GM12878 (cell line): ENCODE results near the gene ABCF3. TPM values are rescaled to one million over a fixed set of nuclear protein-coding genes. Genes with fewer than 3 reads are reported as not detected.
A peak's percentile ranks its signal among the peaks of the same experiment; 100 is the strongest.
"Not testable (repeated sequence)": the region's sequence is repeated elsewhere in the genome, so short reads cannot be mapped to it uniquely, and the experiment has no call there.

Experiments used
- ATAC-seq: fragments of 200-7000 bp; cut with Tn5 transposase; 3 replicates; pipeline ENCODE4 v1.9.1; 2020; ENCODE audit warnings: mild to moderate bottlenecking, moderate library complexity
- BruUV-seq: library from RNA; stranded (reverse); fragments of 400-500 nt; replicated peaks from 2 replicates; lab custom pipeline; 2021; lab: Mats Ljungman, UMichigan
- CTCF ChIA-PET: fragments of 300-600 bp; sonication (Branson Sonifier 250); formaldehyde crosslinking; extraction: SDS; loops from one replicate; lab custom pipeline; 2021; ENCODE audit warnings: inconsistent platforms; lab: Yijun Ruan, JAX
- POLR2A ChIA-PET: fragments of 350-600 bp; formaldehyde crosslinking; extraction: SDS; loops from one replicate; lab custom pipeline; 2021; ENCODE audit warnings: inconsistent platforms; lab: Charles Lee
- RAD21 ChIA-PET: fragments of 300-600 bp; sonication (Branson Sonifier 250); formaldehyde crosslinking; loops from one replicate; lab custom pipeline; 2023; ENCODE audit warnings: antibody characterized with exemption; ENCODE audit not compliant: unreplicated experiment; lab: Charles Lee
- SMC1A ChIA-PET: fragments of 300-600 bp; sonication (Branson Sonifier 250); formaldehyde crosslinking; loops from one replicate; lab custom pipeline; 2023; ENCODE audit not compliant: unreplicated experiment, uncharacterized antibody; lab: Charles Lee
- DNase-seq: peaks from one replicate; pipeline ENCODE4 v3.0.0-alpha.2; 2011; ENCODE audit warnings: low read depth, low spot score
- FAIRE-seq: peaks from 3 replicates; lab custom pipeline; 2011; peaks lifted over from hg19 to GRCh38; lab: Jason Lieb, UNC
- H2AFZ ChIP-seq: 2 replicates; pipeline ENCODE4 v1.6.0; 2011; ENCODE audit warnings: low read depth, low read length, control low read depth; ENCODE audit not compliant: control insufficient read depth
- H3K27ac ChIP-seq: 2 replicates; pipeline ENCODE4 v1.5.1; 2011; ENCODE audit warnings: control low read depth; ENCODE audit not compliant: control insufficient read depth, insufficient read depth
- H3K27me3 ChIP-seq, 2 experiments: replicated peaks in 1 of 2; 2 replicates each; pipeline versions ENCODE4 v1.6.0 to v1.6.1; 2011; ENCODE audit warnings: low read length in 1 of 2; ENCODE audit not compliant: control insufficient read depth in 2 of 2, insufficient read depth in 2 of 2
- H3K36me3 ChIP-seq, 2 experiments: 2 replicates each; pipeline ENCODE4 v1.5.1; 2011; ENCODE audit warnings: low read length in 1 of 2; ENCODE audit not compliant: control insufficient read depth in 2 of 2, insufficient read depth in 2 of 2
- H3K4me1 ChIP-seq: 2 replicates; pipeline ENCODE4 v1.6.1; 2011; ENCODE audit warnings: mild to moderate bottlenecking, low read length, moderate library complexity, mixed read lengths; ENCODE audit not compliant: control insufficient read depth, insufficient read depth
- H3K4me2 ChIP-seq: 2 replicates; pipeline ENCODE4 v1.6.0; 2011; ENCODE audit warnings: control low read depth; ENCODE audit not compliant: control insufficient read depth, insufficient read depth
- H3K4me3 ChIP-seq: fragments of 200-600 bp; sonication (generic); 2 replicates; pipeline ENCODE4 v1.5.1; 2016
- H3K79me2 ChIP-seq: 2 replicates; pipeline ENCODE4 v1.6.0; 2011; ENCODE audit warnings: low read length; ENCODE audit not compliant: control insufficient read depth, insufficient read depth
- H3K9ac ChIP-seq: 2 replicates; pipeline ENCODE4 v1.8.0; 2011; ENCODE audit warnings: low read length, control low read depth, mixed read lengths; ENCODE audit not compliant: control insufficient read depth, insufficient read depth
- H3K9me3 ChIP-seq: replicated peaks from 3 replicates; pipeline ENCODE4 v1.5.1; 2011; ENCODE audit warnings: mild to moderate bottlenecking, low read length; ENCODE audit not compliant: control insufficient read depth, insufficient read depth
- H4K20me1 ChIP-seq: 2 replicates; pipeline ENCODE4 v1.6.0; 2011; ENCODE audit not compliant: control insufficient read depth, insufficient read depth
- BHLHE40 ChIP-seq, 2 experiments: fragments of 450-650 bp in 1 of 2; IDR thresholded peaks; 2 replicates each; pipeline ENCODE4 v1.6.1; 2011 to 2017; ENCODE audit warnings: low read depth in 2 of 2, borderline replicate concordance in 1 of 2, improper control_type of control experiment in 1 of 2, low read length in 1 of 2, mild to moderate bottlenecking in 1 of 2
- BRCA1 ChIP-seq: IDR thresholded peaks from 2 replicates; pipeline ENCODE4 v1.6.1; 2011; ENCODE audit warnings: low read depth, low read length, improper control_type of control experiment
- EED ChIP-seq: sonication (generic); IDR thresholded peaks from 2 replicates; pipeline ENCODE4 v1.6.1; 2016; ENCODE audit warnings: antibody characterized with exemption, low read depth
- GATAD2B ChIP-seq: fragments of 450-650 bp; conservative IDR thresholded peaks from 2 replicates; pipeline ENCODE4 v1.6.1; 2017; ENCODE audit warnings: low read depth, mild to moderate bottlenecking, moderate library complexity
- IKZF1 ChIP-seq: fragments of 450-650 bp; conservative IDR thresholded peaks from 2 replicates; pipeline ENCODE4 v1.6.1; 2017; ENCODE audit warnings: antibody characterized with exemption, mild to moderate bottlenecking
- IKZF2 ChIP-seq, 2 experiments: fragments of 450-650 bp; IDR thresholded peaks; 2 replicates each; pipeline ENCODE4 v1.6.1; 2017; ENCODE audit warnings: mild to moderate bottlenecking in 2 of 2, moderate library complexity in 2 of 2
- JUNB ChIP-seq: IDR thresholded peaks from 2 replicates; pipeline ENCODE4 v1.6.1; 2016; ENCODE audit warnings: antibody characterized with exemption, mild to moderate bottlenecking
- RFX5 ChIP-seq: IDR thresholded peaks from 2 replicates; pipeline ENCODE4 v1.6.1; 2011; ENCODE audit warnings: low read depth, low read length, improper control_type of control experiment
- RUNX3 ChIP-seq: IDR thresholded peaks from 2 replicates; pipeline ENCODE4 v1.6.1; 2012; ENCODE audit warnings: low read length, inconsistent platforms
- SMC3 ChIP-seq: IDR thresholded peaks from 2 replicates; pipeline ENCODE4 v1.6.1; 2011; ENCODE audit warnings: low read length, improper control_type of control experiment, borderline replicate concordance
- SP1 ChIP-seq: IDR thresholded peaks from one replicate; pipeline ENCODE4 v1.6.1; 2011; ENCODE audit warnings: low read depth, low read length
- SPI1 ChIP-seq: IDR thresholded peaks from 2 replicates; pipeline ENCODE4 v1.6.1; 2011; ENCODE audit warnings: low read depth, mild to moderate bottlenecking, low read length, moderate library complexity, borderline replicate concordance; ENCODE audit not compliant: insufficient read depth
- SREBF2 ChIP-seq: IDR thresholded peaks from 2 replicates; pipeline ENCODE4 v1.6.1; 2012; ENCODE audit warnings: mild to moderate bottlenecking, low read length
- SRF ChIP-seq, 2 experiments: IDR thresholded peaks; 2 replicates each; pipeline ENCODE4 v1.6.1; 2011; ENCODE audit warnings: low read depth in 2 of 2, low read length in 2 of 2, mild to moderate bottlenecking in 1 of 2, moderate library complexity in 1 of 2
- TAF1 ChIP-seq: IDR thresholded peaks from 2 replicates; pipeline ENCODE4 v1.6.1; 2011; ENCODE audit warnings: mild to moderate bottlenecking, low read depth, low read length, borderline replicate concordance
- WGBS: methylation state at CpG from one replicate; pipeline ENCODE4 v1.1.6; 2016; ENCODE audit warnings: low lambda C conversion rate; ENCODE audit not compliant: insufficient replicate concordance, insufficient coverage; ENCODE audit errors: missing lambda C conversion rate; 5-methylcytosine and 5-hydroxymethylcytosine counted together
- in situ Hi-C: fragments of 300-500 bp; cut with MboI; formaldehyde crosslinking; loops from 9 replicates; pipeline ENCODE4 v1.14.3; 2018; ENCODE audit warnings: mixed read lengths
- intact Hi-C: fragments of 100-400 bp; cut with micrococcal nuclease; formaldehyde crosslinking; loops from one replicate; pipeline ENCODE4 v1.14.2; 2022; ENCODE audit not compliant: unreplicated experiment
- polyA plus RNA-seq, 11 experiments: library from polyadenylated mRNA; depleted of rRNA in 4 of 11; unstranded in 6 of 11; stranded (reverse) in 5 of 11; fragments of >200 nt; fragmentation: Nextera tagmentation in 4 of 11; fragmentation: Illumina TruSeq in 1 of 11; extraction: Ambion mirVana in 4 of 11; extraction: Trizol in 1 of 11; gene quantifications; 1 replicate in 1 of 11; 2 replicates in 10 of 11; pipeline versions ENCODE4 v1.2.1 to v1.2.3, GENCODE V29; 2011 to 2016; ENCODE audit warnings: inconsistent platforms in 2 of 11, missing spikeins in 2 of 11, low read depth in 1 of 11
- total RNA-seq, 4 experiments: library from RNA; depleted of rRNA in 3 of 4; stranded (reverse); fragments of >200 nt in 3 of 4; fragmentation: Illumina TruSeq in 1 of 4; extraction: Trizol in 1 of 4; gene quantifications; 2 replicates each; pipeline versions ENCODE4 v1.2.1 to v1.2.3, GENCODE V29; 2013 to 2021
- TF ChIP-seq, protein P1 (sequence below): fragments of 450-650 bp; IDR thresholded peaks from 2 replicates; pipeline ENCODE4 v1.6.1; 2017; ENCODE audit warnings: mild to moderate bottlenecking, low read depth, inconsistent platforms; ENCODE audit not compliant: poor library complexity, severe bottlenecking

Gene ABCF3
- total and polyA plus RNA-seq, 10 of the 15 experiments (the other 5 are each of a cell fraction or from before 2014, with no cell fraction given): 6.1 to 71.3 (median 46.9) TPM

DNA sequence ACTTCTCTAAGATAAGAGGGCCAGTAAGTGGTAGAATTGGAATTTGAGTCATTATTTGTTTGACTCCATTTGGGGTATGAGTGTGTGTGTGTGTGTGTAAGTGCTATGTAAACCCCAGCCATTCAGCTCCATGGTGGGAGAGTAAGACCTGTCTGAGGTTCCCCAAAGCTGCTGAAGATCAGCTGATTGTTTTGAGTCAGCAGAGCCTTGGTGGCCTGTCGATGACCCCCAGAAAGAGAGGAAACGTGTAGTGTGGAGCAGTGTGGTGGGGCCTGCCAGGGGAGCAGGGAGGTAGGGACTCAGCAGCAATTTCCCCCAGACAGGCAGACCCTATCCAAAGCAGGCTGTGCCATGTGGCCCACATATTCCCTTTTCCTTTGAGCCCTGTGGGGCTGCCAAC lies 25.5 kb upstream of the ABCF3 start:
- no peak for DNase-seq
- ChIA-PET CTCF (interaction anchor here (0.8 to 1.4 kb wide), 2 partner anchors 29 to 33 kb away, joined by 3 read pairs; no protein-coding TSS in a partner anchor), SMC1A (interaction anchor here (1.4 to 2.4 kb wide), 3 partner anchors 12 to 265 kb away, joined by 3 to 5 read pairs (median 4); no protein-coding TSS in a partner anchor), RAD21 (no interaction called here), POLR2A (interaction anchor here (1.7 to 1.8 kb wide), 2 partner anchors 9 to 13 kb away, joined by 5 to 16 read pairs; no protein-coding TSS in a partner anchor)
- peaks cover 42% of the 10 kb centered on the region for H3K79me2 ChIP-seq
- H3K27ac ChIP-seq: peak overlapping the region; percentile 20; the same call in 1 of the 2 replicates
- no peak for FAIRE-seq
- H3K4me1 ChIP-seq: peaks cover 9% of the 10 kb centered on the region
- in situ Hi-C loops (no loop called here), intact Hi-C loops (no loop called here)
- TF ChIP-seq BRCA1: no peak
- peak; percentile 35 for TF ChIP-seq RUNX3
- TF ChIP-seq RFX5: no peak
- no peak for TF ChIP-seq SMC3
- peak; percentile 26 for TF ChIP-seq SP1
- TF ChIP-seq, protein P1, sequence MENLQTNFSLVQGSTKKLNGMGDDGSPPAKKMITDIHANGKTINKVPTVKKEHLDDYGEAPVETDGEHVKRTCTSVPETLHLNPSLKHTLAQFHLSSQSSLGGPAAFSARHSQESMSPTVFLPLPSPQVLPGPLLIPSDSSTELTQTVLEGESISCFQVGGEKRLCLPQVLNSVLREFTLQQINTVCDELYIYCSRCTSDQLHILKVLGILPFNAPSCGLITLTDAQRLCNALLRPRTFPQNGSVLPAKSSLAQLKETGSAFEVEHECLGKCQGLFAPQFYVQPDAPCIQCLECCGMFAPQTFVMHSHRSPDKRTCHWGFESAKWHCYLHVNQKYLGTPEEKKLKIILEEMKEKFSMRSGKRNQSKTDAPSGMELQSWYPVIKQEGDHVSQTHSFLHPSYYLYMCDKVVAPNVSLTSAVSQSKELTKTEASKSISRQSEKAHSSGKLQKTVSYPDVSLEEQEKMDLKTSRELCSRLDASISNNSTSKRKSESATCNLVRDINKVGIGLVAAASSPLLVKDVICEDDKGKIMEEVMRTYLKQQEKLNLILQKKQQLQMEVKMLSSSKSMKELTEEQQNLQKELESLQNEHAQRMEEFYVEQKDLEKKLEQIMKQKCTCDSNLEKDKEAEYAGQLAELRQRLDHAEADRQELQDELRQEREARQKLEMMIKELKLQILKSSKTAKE: peak; percentile 34
- TF ChIP-seq SREBF2: no peak
- TF ChIP-seq TAF1: no peak
- TF ChIP-seq EED: peak; percentile 53; the same call in 1 of the 2 replicates
- peak in 1 of 2 experiments; percentile 30; a peak in 1 of 4 replicates for TF ChIP-seq BHLHE40 (IDR thresholded peaks at IDR 0.05; ENCODE audit: borderline replicate concordance in 1 of 2, low read depth in 2 of 2, low read length in 1 of 2)
- TF ChIP-seq GATAD2B: no peak
- TF ChIP-seq IKZF2 (IDR thresholded peaks at IDR 0.05): peak in 1 of 2 experiments; percentile 42; a peak in 2 of 4 replicates
- TF ChIP-seq IKZF1: 0 out of 2 replicates have a peak, but pooled peaks have one; percentile 23
- no peak for TF ChIP-seq SRF (IDR thresholded peaks at IDR 0.05; ENCODE audit: low read depth in 2 of 2, low read length in 2 of 2)
- peak; percentile 30; the same call in 1 of the 2 replicates for TF ChIP-seq SPI1
- peak; percentile 41 for TF ChIP-seq JUNB
- no peaks in the 10 kb centered on the region for H4K20me1 ChIP-seq
- no TSS peak for BruUV-seq
- H3K27me3 ChIP-seq: no peaks in the 10 kb centered on the region
- peak overlapping the region; percentile 1; the same call in 1 of the 2 replicates for H3K4me2 ChIP-seq
- no peak overlapping the region for H2AFZ ChIP-seq
- WGBS: 0% methylated on average over 2 of the region's 2 CpGs
- no peaks in the 10 kb centered on the region for H3K9me3 ChIP-seq
- no peak overlapping the region for H3K4me3 ChIP-seq
- peaks cover 2 to 5% of the 10 kb centered on the region in 2 experiments; a peak in 2 of 4 replicates for H3K36me3 ChIP-seq
- H3K9ac ChIP-seq: no peak overlapping the region
- peak; percentile 59 for ATAC-seq

DNA sequence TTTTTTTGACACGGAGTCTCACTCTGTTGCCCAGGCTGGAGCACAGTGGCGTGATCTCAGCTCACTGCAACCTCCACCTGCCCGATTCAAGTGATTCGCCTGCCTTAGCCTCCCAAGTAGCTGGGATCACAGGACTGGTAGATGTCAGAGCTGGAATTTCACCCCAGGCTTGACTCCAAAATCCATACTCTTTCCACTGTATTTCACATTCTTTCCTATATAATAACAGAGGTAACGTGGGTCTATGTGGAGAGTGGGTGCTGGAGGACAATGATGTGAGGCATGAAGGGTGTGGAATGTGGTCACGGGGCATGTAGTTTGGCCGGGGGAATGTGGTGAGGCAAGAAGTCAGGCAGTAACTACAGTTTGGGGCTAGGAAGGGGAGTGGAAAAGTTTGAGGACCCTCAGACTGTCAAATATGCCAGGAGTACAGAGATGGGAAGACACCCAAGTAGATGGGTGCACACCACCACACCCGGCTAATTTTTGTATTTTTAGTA lies 23.4 kb upstream of the ABCF3 start:
- SMC1A ChIA-PET, DNase-seq, FAIRE-seq, H3K4me1 ChIP-seq, ATAC-seq, POLR2A ChIA-PET, BruUV-seq, H3K9me3 ChIP-seq, H3K4me2 ChIP-seq, in situ Hi-C loops, H2AFZ ChIP-seq, intact Hi-C loops, CTCF ChIA-PET, H3K27ac ChIP-seq, RAD21 ChIA-PET, H3K27me3 ChIP-seq, H3K4me3 ChIP-seq, H3K9ac ChIP-seq, H4K20me1 ChIP-seq: not testable (repeated sequence)
- peaks cover 8 to 13% of the 10 kb centered on the region in 2 experiments; a peak in 3 of 4 replicates for H3K36me3 ChIP-seq
- peaks cover 22% of the 10 kb centered on the region for H3K79me2 ChIP-seq
- WGBS: 87% methylated on average over 7 of the region's 8 CpGs
